Measurements from ENCODE around the gene RPA3.

DNA sequence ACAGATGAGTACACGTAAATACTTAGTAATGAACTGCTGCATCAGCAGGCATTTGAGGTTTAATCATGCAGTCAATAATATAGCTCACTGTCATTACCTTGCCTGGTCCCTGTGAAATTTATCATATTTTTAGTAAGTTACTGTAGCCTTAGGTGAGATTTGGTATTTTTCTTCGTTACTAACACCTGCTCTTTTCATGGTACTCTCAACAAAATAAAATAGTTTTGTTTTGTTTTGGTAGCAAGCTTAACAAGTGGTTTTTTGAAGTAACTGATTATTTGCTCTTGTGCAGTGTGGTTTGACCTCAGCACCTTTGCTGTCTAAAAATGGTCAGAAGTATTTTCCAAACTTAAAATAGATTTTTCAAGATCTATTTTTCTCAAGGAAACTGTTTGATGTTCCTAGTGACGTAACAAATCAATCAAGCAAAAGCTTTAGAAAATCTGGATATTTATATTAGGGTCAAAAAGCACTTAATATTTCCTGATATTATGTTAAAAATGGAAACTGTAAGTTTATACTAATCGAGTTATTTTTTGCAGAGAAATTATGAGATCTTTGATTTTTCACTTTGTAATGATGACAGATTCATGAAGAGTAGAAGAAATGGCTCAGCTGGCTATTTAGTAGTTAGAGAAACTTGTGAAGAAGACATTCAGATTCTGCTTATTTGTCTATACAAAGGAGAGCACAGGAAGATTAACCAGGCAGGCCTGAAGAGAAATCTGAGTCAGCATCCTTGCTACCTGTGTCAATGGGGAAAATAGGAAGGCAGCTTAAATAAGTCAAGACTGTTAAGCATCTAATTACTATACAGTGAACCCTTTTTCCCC is 21.0 kb upstream of the RPA3 start:
- TF ChIP-seq, protein P1, sequence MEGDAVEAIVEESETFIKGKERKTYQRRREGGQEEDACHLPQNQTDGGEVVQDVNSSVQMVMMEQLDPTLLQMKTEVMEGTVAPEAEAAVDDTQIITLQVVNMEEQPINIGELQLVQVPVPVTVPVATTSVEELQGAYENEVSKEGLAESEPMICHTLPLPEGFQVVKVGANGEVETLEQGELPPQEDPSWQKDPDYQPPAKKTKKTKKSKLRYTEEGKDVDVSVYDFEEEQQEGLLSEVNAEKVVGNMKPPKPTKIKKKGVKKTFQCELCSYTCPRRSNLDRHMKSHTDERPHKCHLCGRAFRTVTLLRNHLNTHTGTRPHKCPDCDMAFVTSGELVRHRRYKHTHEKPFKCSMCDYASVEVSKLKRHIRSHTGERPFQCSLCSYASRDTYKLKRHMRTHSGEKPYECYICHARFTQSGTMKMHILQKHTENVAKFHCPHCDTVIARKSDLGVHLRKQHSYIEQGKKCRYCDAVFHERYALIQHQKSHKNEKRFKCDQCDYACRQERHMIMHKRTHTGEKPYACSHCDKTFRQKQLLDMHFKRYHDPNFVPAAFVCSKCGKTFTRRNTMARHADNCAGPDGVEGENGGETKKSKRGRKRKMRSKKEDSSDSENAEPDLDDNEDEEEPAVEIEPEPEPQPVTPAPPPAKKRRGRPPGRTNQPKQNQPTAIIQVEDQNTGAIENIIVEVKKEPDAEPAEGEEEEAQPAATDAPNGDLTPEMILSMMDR (IDR thresholded peaks at IDR 0.05), result no peak
- TF ChIP-seq EZH2 (IDR thresholded peaks at IDR 0.05) (no peak), EZH2phosphoT487 (IDR thresholded peaks at IDR 0.05) (no peak)

Data from neural progenitor cell (in vitro differentiated cells).